HCT116 (cell line): ENCODE measurements around the gene TWNK. TPM values are rescaled to one million over a fixed set of nuclear protein-coding genes. Genes with fewer than 3 reads are reported as not detected.

Experiments used
- ATAC-seq: fragments of 200-7000 bp; cut with Tn5 transposase; 2 replicates; pipeline ENCODE4 v1.9.1; 2020; ENCODE audit warnings: mild to moderate bottlenecking, moderate library complexity
- BruUV-seq: library from RNA; stranded (reverse); fragments of 400-500 nt; replicated peaks from 2 replicates; lab custom pipeline; 2021; lab: Mats Ljungman, UMichigan
- CTCF ChIA-PET: fragments of 300-600 bp; sonication (Branson Sonifier 250); formaldehyde crosslinking; loops from one replicate; lab custom pipeline; 2021; ENCODE audit warnings: antibody characterized with exemption; lab: Charles Lee
- POLR2A ChIA-PET: fragments of 300-600, 350-600 bp; sonication (Branson Sonifier 250); formaldehyde crosslinking; loops from one replicate; lab custom pipeline; 2021; ENCODE audit warnings: antibody characterized with exemption; lab: Charles Lee
- RAD21 ChIA-PET, 2 experiments: fragments of 300-600 bp; sonication (Branson Sonifier 250); formaldehyde crosslinking; loops; one replicate each; lab custom pipeline; 2023; ENCODE audit warnings: low total read pairs in 2 of 2; ENCODE audit not compliant: uncharacterized antibody in 2 of 2, unreplicated experiment in 2 of 2, low non-redundant PET in 1 of 2; lab: Charles Lee
- DNase-seq: peaks from one replicate; pipeline ENCODE4 v3.0.0-alpha.2; 2010; ENCODE audit warnings: low read depth, low spot score
- H2AFZ ChIP-seq: fragments of 200-600 bp; shearing (Covaris generic), sonication (generic); 2 replicates; pipeline ENCODE4 v1.6.1; 2017; ENCODE audit warnings: low read depth, mixed run types, mixed read lengths, antibody characterized with exemption, low read length; ENCODE audit not compliant: poor library complexity, severe bottlenecking
- H3K27ac ChIP-seq: 2 replicates; pipeline ENCODE4 v1.5.1; 2012; ENCODE audit warnings: low read depth, low read length
- H3K27me3 ChIP-seq: fragments of 200-600 bp; sonication (generic); 2 replicates; pipeline ENCODE4 v1.6.1; 2016; ENCODE audit warnings: mixed run types, low read length, mixed read lengths; ENCODE audit not compliant: insufficient read depth
- H3K36me3 ChIP-seq, 2 experiments: fragments of 200-500 bp in 1 of 2; fragments of 200-600 bp in 1 of 2; sonication (Bioruptor generic) in 1 of 2; sonication (generic) in 1 of 2; 2 replicates each; pipeline versions ENCODE4 v1.5.1 to v1.6.1; 2014 to 2016; ENCODE audit warnings: low read length in 2 of 2, inconsistent platforms in 1 of 2, mixed read lengths in 1 of 2, mixed run types in 1 of 2; ENCODE audit not compliant: insufficient read depth in 2 of 2, control insufficient read depth in 1 of 2
- H3K4me1 ChIP-seq, 2 experiments: fragments of 200-600 bp in 1 of 2; sonication (generic) in 1 of 2; 2 replicates each; pipeline versions ENCODE4 v1.5.1 to v1.6.1; 2012 to 2017; ENCODE audit warnings: low read length in 2 of 2, inconsistent platforms in 1 of 2, mild to moderate bottlenecking in 1 of 2, mixed read lengths in 1 of 2, mixed run types in 1 of 2, moderate library complexity in 1 of 2; ENCODE audit not compliant: insufficient read depth in 2 of 2, control insufficient read depth in 1 of 2
- H3K4me2 ChIP-seq: fragments of 200-600 bp; sonication (generic); 2 replicates; pipeline ENCODE4 v1.6.1; 2017; ENCODE audit warnings: mixed run types, low read length, mixed read lengths
- H3K4me3 ChIP-seq, 2 experiments: fragments of 200-600 bp in 1 of 2; sonication (generic) in 1 of 2; replicated peaks in 1 of 2; 2 replicates each; pipeline ENCODE4 v1.5.1; 2011 to 2016; ENCODE audit warnings: low read length in 2 of 2, control low read depth in 1 of 2, low read depth in 1 of 2, mild to moderate bottlenecking in 1 of 2, mixed read lengths in 1 of 2, mixed run types in 1 of 2
- H3K79me2 ChIP-seq: fragments of 200-600 bp; sonication (generic); 2 replicates; pipeline ENCODE4 v1.6.1; 2017; ENCODE audit warnings: mild to moderate bottlenecking, mixed run types, low read length, moderate library complexity, mixed read lengths; ENCODE audit not compliant: insufficient read depth
- H3K9ac ChIP-seq: fragments of 200-600 bp; sonication (generic); 2 replicates; pipeline ENCODE4 v1.6.1; 2016; ENCODE audit warnings: low read length, mixed read lengths
- H3K9me2 ChIP-seq: fragments of 200-600 bp; sonication (generic), shearing (Covaris generic); 2 replicates; pipeline ENCODE4 v1.6.1; 2017; ENCODE audit warnings: mixed run types, mild to moderate bottlenecking, moderate library complexity; ENCODE audit not compliant: insufficient read depth
- H3K9me3 ChIP-seq, 2 experiments: fragments of 200-500 bp in 1 of 2; fragments of 200-600 bp in 1 of 2; sonication (Bioruptor generic) in 1 of 2; sonication (generic) in 1 of 2; 2 replicates each; pipeline ENCODE4 v1.6.1; 2014 to 2017; ENCODE audit warnings: low read length in 2 of 2, mixed read lengths in 2 of 2, inconsistent platforms in 1 of 2, low read depth in 1 of 2, mild to moderate bottlenecking in 1 of 2, mixed run types in 1 of 2, moderate library complexity in 1 of 2; ENCODE audit not compliant: control insufficient read depth in 1 of 2, insufficient read depth in 1 of 2
- H4K20me1 ChIP-seq: fragments of 200-600 bp; sonication (generic), shearing (Covaris generic); 2 replicates; pipeline ENCODE4 v1.6.1; 2017; ENCODE audit warnings: mixed run types, mild to moderate bottlenecking, moderate library complexity; ENCODE audit not compliant: insufficient read depth
- CTCF ChIP-seq, 3 experiments: fragments of 200-600 bp in 1 of 3; sonication (generic) in 1 of 3; IDR thresholded peaks in 2 of 3; conservative IDR thresholded peaks in 1 of 3; 2 replicates each; pipeline ENCODE4 v1.5.1; 2012 to 2017; ENCODE audit warnings: low read depth in 2 of 3, low read length in 2 of 3, antibody characterized with exemption in 1 of 3, borderline replicate concordance in 1 of 3, control low read depth in 1 of 3, mild to moderate bottlenecking in 1 of 3, mixed read lengths in 1 of 3, mixed run types in 1 of 3, moderate library complexity in 1 of 3; ENCODE audit not compliant: insufficient read depth in 1 of 3
- EZH2 ChIP-seq: fragments of 200-600 bp; sonication (generic); IDR thresholded peaks from 2 replicates; pipeline ENCODE4 v1.6.1; 2017; ENCODE audit warnings: antibody characterized with exemption, mixed run types
- EZH2phosphoT487 ChIP-seq: fragments of 200-600 bp; IDR thresholded peaks from 2 replicates; pipeline ENCODE4 v1.6.1; 2018; ENCODE audit warnings: antibody characterized with exemption, borderline replicate concordance
- JUND ChIP-seq: IDR thresholded peaks from 2 replicates; pipeline ENCODE4 v1.6.1; 2012
- MAX ChIP-seq: IDR thresholded peaks from 2 replicates; pipeline ENCODE4 v1.6.1; 2012
- RAD21 ChIP-seq: IDR thresholded peaks from 2 replicates; pipeline ENCODE4 v1.6.1; 2012; ENCODE audit warnings: low read depth, mild to moderate bottlenecking
- TCF7L2 ChIP-seq: IDR thresholded peaks from 2 replicates; pipeline ENCODE4 v1.7.0; 2011; ENCODE audit warnings: borderline replicate concordance, inconsistent platforms; ENCODE audit not compliant: insufficient read depth, insufficient read length; ENCODE audit errors: extremely low read depth
- ZNF274 ChIP-seq: fragments of 200-500 bp; sonication (Bioruptor generic); IDR thresholded peaks from 2 replicates; pipeline ENCODE4 v1.6.1; 2014; ENCODE audit warnings: mild to moderate bottlenecking, low read depth, low read length, inconsistent platforms
- intact Hi-C: fragments of 100-400 bp; cut with micrococcal nuclease; formaldehyde crosslinking; loops from 2 replicates; pipeline ENCODE4 v1.10.0; 2022
- total RNA-seq: library from RNA; stranded (reverse); gene quantifications from one replicate; pipeline ENCODE4 v1.2.1, GENCODE V29; 2021; ENCODE audit not compliant: unreplicated experiment
- TF ChIP-seq, protein P1 (sequence below): IDR thresholded peaks from 2 replicates; pipeline ENCODE4 v1.6.1; 2012
- TF ChIP-seq, protein P2 (sequence below): IDR thresholded peaks from 2 replicates; pipeline ENCODE4 v1.6.1; 2011; ENCODE audit warnings: mild to moderate bottlenecking, low read length, moderate library complexity; ENCODE audit not compliant: insufficient replicate concordance; ENCODE audit errors: extremely low read depth
- TF ChIP-seq, protein P3 (sequence below): IDR thresholded peaks from 2 replicates; pipeline ENCODE4 v1.6.1; 2012; ENCODE audit warnings: low read depth

TWNK gene
- total RNA-seq, 1 experiment from 2014 or later = 42.1 TPM

GRCh38 chr10:100989088-100989487 lies 1.7 kb downstream of the TWNK start:
- TF ChIP-seq MAX (no peak), TCF7L2 (no peak), ZNF274 (no peak), CTCF (IDR thresholded peaks at IDR 0.05 in 2 of 3, conservative IDR thresholded peaks at IDR 0.05 in 1 of 3; ENCODE audit: borderline replicate concordance in 1 of 3, insufficient read depth in 1 of 3, low read depth in 2 of 3, low read length in 2 of 3) (no peak), JUND (no peak), EZH2phosphoT487 (no peak), RAD21 (no peak), EZH2 (no peak)
- TF ChIP-seq, protein P1, sequence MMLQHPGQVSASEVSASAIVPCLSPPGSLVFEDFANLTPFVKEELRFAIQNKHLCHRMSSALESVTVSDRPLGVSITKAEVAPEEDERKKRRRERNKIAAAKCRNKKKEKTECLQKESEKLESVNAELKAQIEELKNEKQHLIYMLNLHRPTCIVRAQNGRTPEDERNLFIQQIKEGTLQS = no peak
- TF ChIP-seq, protein P2, sequence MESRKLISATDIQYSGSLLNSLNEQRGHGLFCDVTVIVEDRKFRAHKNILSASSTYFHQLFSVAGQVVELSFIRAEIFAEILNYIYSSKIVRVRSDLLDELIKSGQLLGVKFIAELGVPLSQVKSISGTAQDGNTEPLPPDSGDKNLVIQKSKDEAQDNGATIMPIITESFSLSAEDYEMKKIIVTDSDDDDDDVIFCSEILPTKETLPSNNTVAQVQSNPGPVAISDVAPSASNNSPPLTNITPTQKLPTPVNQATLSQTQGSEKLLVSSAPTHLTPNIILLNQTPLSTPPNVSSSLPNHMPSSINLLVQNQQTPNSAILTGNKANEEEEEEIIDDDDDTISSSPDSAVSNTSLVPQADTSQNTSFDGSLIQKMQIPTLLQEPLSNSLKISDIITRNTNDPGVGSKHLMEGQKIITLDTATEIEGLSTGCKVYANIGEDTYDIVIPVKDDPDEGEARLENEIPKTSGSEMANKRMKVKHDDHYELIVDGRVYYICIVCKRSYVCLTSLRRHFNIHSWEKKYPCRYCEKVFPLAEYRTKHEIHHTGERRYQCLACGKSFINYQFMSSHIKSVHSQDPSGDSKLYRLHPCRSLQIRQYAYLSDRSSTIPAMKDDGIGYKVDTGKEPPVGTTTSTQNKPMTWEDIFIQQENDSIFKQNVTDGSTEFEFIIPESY = no peak
- TF ChIP-seq, protein P3, sequence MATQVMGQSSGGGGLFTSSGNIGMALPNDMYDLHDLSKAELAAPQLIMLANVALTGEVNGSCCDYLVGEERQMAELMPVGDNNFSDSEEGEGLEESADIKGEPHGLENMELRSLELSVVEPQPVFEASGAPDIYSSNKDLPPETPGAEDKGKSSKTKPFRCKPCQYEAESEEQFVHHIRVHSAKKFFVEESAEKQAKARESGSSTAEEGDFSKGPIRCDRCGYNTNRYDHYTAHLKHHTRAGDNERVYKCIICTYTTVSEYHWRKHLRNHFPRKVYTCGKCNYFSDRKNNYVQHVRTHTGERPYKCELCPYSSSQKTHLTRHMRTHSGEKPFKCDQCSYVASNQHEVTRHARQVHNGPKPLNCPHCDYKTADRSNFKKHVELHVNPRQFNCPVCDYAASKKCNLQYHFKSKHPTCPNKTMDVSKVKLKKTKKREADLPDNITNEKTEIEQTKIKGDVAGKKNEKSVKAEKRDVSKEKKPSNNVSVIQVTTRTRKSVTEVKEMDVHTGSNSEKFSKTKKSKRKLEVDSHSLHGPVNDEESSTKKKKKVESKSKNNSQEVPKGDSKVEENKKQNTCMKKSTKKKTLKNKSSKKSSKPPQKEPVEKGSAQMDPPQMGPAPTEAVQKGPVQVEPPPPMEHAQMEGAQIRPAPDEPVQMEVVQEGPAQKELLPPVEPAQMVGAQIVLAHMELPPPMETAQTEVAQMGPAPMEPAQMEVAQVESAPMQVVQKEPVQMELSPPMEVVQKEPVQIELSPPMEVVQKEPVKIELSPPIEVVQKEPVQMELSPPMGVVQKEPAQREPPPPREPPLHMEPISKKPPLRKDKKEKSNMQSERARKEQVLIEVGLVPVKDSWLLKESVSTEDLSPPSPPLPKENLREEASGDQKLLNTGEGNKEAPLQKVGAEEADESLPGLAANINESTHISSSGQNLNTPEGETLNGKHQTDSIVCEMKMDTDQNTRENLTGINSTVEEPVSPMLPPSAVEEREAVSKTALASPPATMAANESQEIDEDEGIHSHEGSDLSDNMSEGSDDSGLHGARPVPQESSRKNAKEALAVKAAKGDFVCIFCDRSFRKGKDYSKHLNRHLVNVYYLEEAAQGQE = no peak
- H2AFZ ChIP-seq = no peak overlapping the region
- no TSS peak for BruUV-seq
- H3K9me2 ChIP-seq = no peaks in the 10 kb centered on the region
- no peaks in the 10 kb centered on the region for H3K27me3 ChIP-seq
- H3K36me3 ChIP-seq = peaks cover 29 to 45% of the 10 kb centered on the region in 2 experiments
- 0 out of 2 replicates have a peak overlapping the region, but pooled peaks have one; percentile 96 for H3K9ac ChIP-seq
- H3K9me3 ChIP-seq = no peaks in the 10 kb centered on the region
- ATAC-seq = no peak
- DNase-seq = no peak
- ChIA-PET CTCF (interaction anchor here (1.6 kb wide), 1 partner anchor 9 kb away, joined by 4 read pairs; no protein-coding TSS in a partner anchor), RAD21 (no interaction called here), POLR2A (no interaction called here)
- no peak overlapping the region for H3K27ac ChIP-seq
- H3K4me3 ChIP-seq = 0 out of 4 replicates have a peak overlapping the region, but pooled peaks of 1 of the 2 experiments have one; percentile 96
- H4K20me1 ChIP-seq = no peaks in the 10 kb centered on the region; the same call in 1 of the 2 replicates
- H3K4me2 ChIP-seq = peak overlapping the region; percentile 96
- H3K4me1 ChIP-seq = peaks cover 10 to 33% of the 10 kb centered on the region in 2 experiments; a peak in 3 of 4 replicates
- H3K79me2 ChIP-seq = peaks cover 62% of the 10 kb centered on the region
- intact Hi-C loops = no loop called here
